Lower lobe of right lung (tissue), 2 donors: ENCODE data around the gene DNLZ. TPM values are rescaled to one million over a fixed set of nuclear protein-coding genes. Genes with fewer than 3 reads are reported as not detected.

Source experiments
- ATAC-seq, 2 donors: fragments of 200-7000 bp; cut with Tn5 transposase; one replicate each; pipeline ENCODE4 v1.9.1; 2020 to 2022; ENCODE audit warnings: mild to moderate bottlenecking in 2 of 2, moderate library complexity in 2 of 2
- DNase-seq: peaks from one replicate; pipeline ENCODE4 v3.0.0-alpha.2; 2020
- H3K27ac ChIP-seq: fragments of 200-600 bp; one replicate; pipeline ENCODE4 v1.8.0; 2022
- H3K27me3 ChIP-seq: fragments of 200-600 bp; one replicate; pipeline ENCODE4 v1.8.0; 2022; ENCODE audit warnings: low read depth
- H3K36me3 ChIP-seq: fragments of 200-600 bp; one replicate; pipeline ENCODE4 v1.8.0; 2022; ENCODE audit warnings: mild to moderate bottlenecking
- H3K4me1 ChIP-seq: fragments of 200-600 bp; one replicate; pipeline ENCODE4 v1.8.0; 2022
- H3K4me3 ChIP-seq: fragments of 200-600 bp; one replicate; pipeline ENCODE4 v1.8.0; 2022; ENCODE audit warnings: mild to moderate bottlenecking
- H3K9me3 ChIP-seq: fragments of 200-600 bp; one replicate; pipeline ENCODE4 v1.8.0; 2022
- CTCF ChIP-seq: fragments of 200-600 bp; IDR thresholded peaks from one replicate; pipeline ENCODE4 v1.8.0; 2022; ENCODE audit warnings: antibody characterized with exemption, mild to moderate bottlenecking
- intact Hi-C: fragments of 100-400 bp; cut with DNase I; formaldehyde crosslinking; loops from one replicate; pipeline ENCODE4 v1.11.0; 2022
- total RNA-seq: library from RNA; stranded (reverse); fragmentation: NEBNext Ultra II Directional; extraction: Animal tissue kit (Norgen Biotek cat#: 25700); gene quantifications from one replicate; pipeline ENCODE4 v1.2.1, GENCODE V29; 2021
- donor health status: DM: no; HTN: yes; CAD: no; lungs with severe emphysema.

DNLZ gene
- total RNA-seq, 1 donor from 2014 or later: 12.9 TPM

- H3K4me1 ChIP-seq: peaks cover 15% of the 10 kb centered on the region
- no peaks in the 10 kb centered on the region for H3K36me3 ChIP-seq
- intact Hi-C loops: no loop called here
- no peak overlapping the region for H3K4me3 ChIP-seq
- TF ChIP-seq CTCF: no peak
- H3K27ac ChIP-seq: no peak overlapping the region
- DNase-seq (no peak), ATAC-seq (no peak)
- no peaks in the 10 kb centered on the region for H3K9me3 ChIP-seq
- H3K27me3 ChIP-seq: no peaks in the 10 kb centered on the region
Measured at GRCh38 chr9:136370037-136370436, 6.5 kb upstream of the DNLZ start.

- H3K27me3 ChIP-seq: no peaks in the 10 kb centered on the region
- H3K9me3 ChIP-seq: no peaks in the 10 kb centered on the region
- TF ChIP-seq CTCF: no peak
- H3K4me1 ChIP-seq: peaks cover 23% of the 10 kb centered on the region
- H3K4me3 ChIP-seq: no peak overlapping the region
- DNase-seq: no peak
- intact Hi-C loops: no loop called here
- no peak overlapping the region for H3K27ac ChIP-seq
- H3K36me3 ChIP-seq: no peaks in the 10 kb centered on the region
- no peak for ATAC-seq
Measured at GRCh38 chr9:136368190-136368589, 4.6 kb upstream of the DNLZ start.

- Histone ChIP-seq H3K4me1 (peaks cover 23% of the 10 kb centered on the region), H3K27me3 (no peaks in the 10 kb centered on the region), H3K4me3 (no peak overlapping the region), H3K27ac (no peak overlapping the region), H3K36me3 (no peaks in the 10 kb centered on the region), H3K9me3 (no peaks in the 10 kb centered on the region)
- TF ChIP-seq CTCF: no peak
- DNase-seq: no peak
- intact Hi-C loops: no loop called here
- ATAC-seq: no peak
Measured at GRCh38 chr9:136367296-136368145, 4.0 kb upstream of the DNLZ start.

GRCh38 chr9:136366826-136367225, 3.3 kb upstream of the DNLZ start:
- intact Hi-C loops: no loop called here
- TF ChIP-seq CTCF: no peak
- no peak for DNase-seq

GRCh38 chr9:136365775-136366222, 2.3 kb upstream of the DNLZ start:
- H3K36me3 ChIP-seq: no peaks in the 10 kb centered on the region
- no peaks in the 10 kb centered on the region for H3K27me3 ChIP-seq
- no peaks in the 10 kb centered on the region for H3K9me3 ChIP-seq
- peak; percentile 75 for DNase-seq
- H3K4me3 ChIP-seq: no peak overlapping the region
- ATAC-seq: no peak
- intact Hi-C loops: no loop called here
- H3K27ac ChIP-seq: peak overlapping the region; percentile 21
- TF ChIP-seq CTCF: no peak
- peaks cover 28% of the 10 kb centered on the region for H3K4me1 ChIP-seq

More at GRCh38 chr9:136366826-136367225, 3.3 kb upstream of the DNLZ start:
- no peak overlapping the region for H3K4me3 ChIP-seq
- peaks cover 23% of the 10 kb centered on the region for H3K4me1 ChIP-seq
- H3K27ac ChIP-seq: no peak overlapping the region
- no peaks in the 10 kb centered on the region for H3K27me3 ChIP-seq
- H3K36me3 ChIP-seq: no peaks in the 10 kb centered on the region
- ATAC-seq: no peak
- no peaks in the 10 kb centered on the region for H3K9me3 ChIP-seq
